DMS114 treated with DMSO at 0.1 percent for 48 hours (cell line): ENCODE data around the gene DCAF8L2.
"Not testable (repeated sequence)": the region's sequence is repeated elsewhere in the genome, so short reads cannot be mapped to it uniquely, and the experiment has no call there.

Experiments
- DNase-seq: peaks from one replicate; lab custom pipeline; 2025; ENCODE audit not compliant: unreplicated experiment; lab: John Stamatoyannopoulos, UW

The DCAF8L2 gene

GRCh38 chrX:27675493-27675892, 85.3 kb downstream of the DCAF8L2 start:
- DNase-seq = no peak

- DNase-seq = no peak
Observed at GRCh38 chrX:27679281-27679680, 89.1 kb downstream of the DCAF8L2 start.

- no peak for DNase-seq
Observed at GRCh38 chrX:27680726-27681125, 90.6 kb downstream of the DCAF8L2 start.

GRCh38 chrX:27683566-27684208, 93.5 kb downstream of the DCAF8L2 start:
- DNase-seq = not testable (repeated sequence)

GRCh38 chrX:27694667-27695066, 104.5 kb downstream of the DCAF8L2 start:
- no peak for DNase-seq

- DNase-seq = no peak
Observed at GRCh38 chrX:27706526-27706925, 116.4 kb downstream of the DCAF8L2 start.

GRCh38 chrX:27715610-27716009, 125.5 kb downstream of the DCAF8L2 start:
- DNase-seq = no peak

- DNase-seq = no peak
Observed at GRCh38 chrX:27728291-27728690, 138.1 kb downstream of the DCAF8L2 start.

- DNase-seq = no peak
Observed at GRCh38 chrX:27731962-27732361, 141.8 kb downstream of the DCAF8L2 start.

- DNase-seq = no peak
Observed at GRCh38 chrX:27735914-27736313, 145.8 kb downstream of the DCAF8L2 start.

- no peak for DNase-seq
Observed at GRCh38 chrX:27740933-27741332, 150.8 kb downstream of the DCAF8L2 start.

GRCh38 chrX:27743521-27743920, 153.4 kb downstream of the DCAF8L2 start:
- not testable (repeated sequence) for DNase-seq

GRCh38 chrX:27746516-27746915, 156.4 kb downstream of the DCAF8L2 start:
- no peak for DNase-seq

GRCh38 chrX:27750298-27750697, 160.2 kb downstream of the DCAF8L2 start:
- not testable (repeated sequence) for DNase-seq

- no peak for DNase-seq
Observed at GRCh38 chrX:27751976-27752375, 161.8 kb downstream of the DCAF8L2 start.

GRCh38 chrX:27765718-27766117, 175.6 kb downstream of the DCAF8L2 start:
- no peak for DNase-seq

- no peak for DNase-seq
Observed at GRCh38 chrX:27767387-27767786, 177.2 kb downstream of the DCAF8L2 start.

GRCh38 chrX:27775984-27776383, 185.8 kb downstream of the DCAF8L2 start:
- no peak for DNase-seq

- no peak for DNase-seq
Observed at GRCh38 chrX:27796640-27797257, 206.6 kb downstream of the DCAF8L2 start.

- no peak for DNase-seq
Observed at GRCh38 chrX:27797575-27797974, 207.4 kb downstream of the DCAF8L2 start.
